SK-N-SH treated with all-trans-retinoic acid at 6 μM for 48 hours (cell line): Measurements from ENCODE around the gene LRBA.

ENCODE experiments used
- ATAC-seq: fragments of 200-7000 bp; cut with Tn5 transposase; 3 replicates; pipeline ENCODE4 v1.9.1; 2020; ENCODE audit warnings: mild to moderate bottlenecking, moderate library complexity
- ARNTL ChIP-seq: fragments of 450-650 bp; formaldehyde crosslinking; IDR thresholded peaks from 2 replicates; pipeline ENCODE4 v1.5.0; 2020; ENCODE audit warnings: low read depth, mild to moderate bottlenecking, moderate library complexity, borderline replicate concordance
- BACH2 ChIP-seq: fragments of 250-450 bp; sonication (Bioruptor Pico); IDR thresholded peaks from 2 replicates; pipeline ENCODE4 v1.9.0; 2021; ENCODE audit warnings: mild to moderate bottlenecking, borderline replicate concordance
- CSDC2 ChIP-seq: fragments of 250-450 bp; sonication (Bioruptor Pico); IDR thresholded peaks from 2 replicates; pipeline ENCODE4 v1.5.0; 2020; ENCODE audit warnings: mild to moderate bottlenecking, moderate library complexity
- ESRRG ChIP-seq: fragments of 250-450 bp; sonication (Bioruptor Pico); IDR thresholded peaks from 2 replicates; pipeline ENCODE4 v1.6.1; 2021; ENCODE audit warnings: mild to moderate bottlenecking
- GLIS3 ChIP-seq: fragments of 250-450 bp; sonication (Bioruptor Pico); IDR thresholded peaks from 2 replicates; pipeline ENCODE4 v1.5.0; 2020; ENCODE audit warnings: mild to moderate bottlenecking, moderate library complexity
- ISL1 ChIP-seq: fragments of 250-450 bp; sonication (Bioruptor Pico); IDR thresholded peaks from 2 replicates; pipeline ENCODE4 v2.1.2; 2022; ENCODE audit warnings: mild to moderate bottlenecking, moderate library complexity
- OSR1 ChIP-seq: fragments of 250-450 bp; sonication (Bioruptor Pico); IDR thresholded peaks from 2 replicates; pipeline ENCODE4 v1.8.0; 2022; ENCODE audit warnings: moderate library complexity, mild to moderate bottlenecking, inconsistent platforms
- PPARA ChIP-seq: fragments of 250-450 bp; sonication (Bioruptor Pico); IDR thresholded peaks from 2 replicates; pipeline ENCODE4 v1.5.0; 2020; ENCODE audit warnings: mild to moderate bottlenecking, borderline replicate concordance
- RARB ChIP-seq: fragments of 250-450 bp; sonication (Bioruptor Pico); IDR thresholded peaks from 2 replicates; pipeline ENCODE4 v1.8.0; 2021; ENCODE audit warnings: mild to moderate bottlenecking, moderate library complexity
- SNAI2 ChIP-seq: fragments of 250-450 bp; sonication (Bioruptor Pico); IDR thresholded peaks from 2 replicates; pipeline ENCODE4 v1.5.0; 2020; ENCODE audit warnings: mild to moderate bottlenecking, moderate library complexity
- TCF4 ChIP-seq: fragments of 250-450 bp; sonication (Bioruptor Pico); IDR thresholded peaks from 2 replicates; pipeline ENCODE4 v1.8.0; 2021; ENCODE audit warnings: mild to moderate bottlenecking, moderate library complexity, borderline replicate concordance
- TOX ChIP-seq: fragments of 250-450 bp; sonication (Bioruptor Pico); IDR thresholded peaks from 2 replicates; pipeline ENCODE4 v1.8.0; 2021; ENCODE audit warnings: mild to moderate bottlenecking, moderate library complexity, borderline replicate concordance
- ZC3H10 ChIP-seq: fragments of 250-450 bp; sonication (Bioruptor Pico); IDR thresholded peaks from 2 replicates; pipeline ENCODE4 v1.5.1; 2021; ENCODE audit warnings: mild to moderate bottlenecking, moderate library complexity
- ZFP3 ChIP-seq: fragments of 250-450 bp; sonication (Bioruptor Pico); IDR thresholded peaks from 2 replicates; pipeline ENCODE4 v1.5.0; 2020; ENCODE audit warnings: mild to moderate bottlenecking, moderate library complexity
- ZFP30 ChIP-seq: fragments of 450-650 bp; formaldehyde crosslinking; IDR thresholded peaks from 2 replicates; pipeline ENCODE4 v1.5.0; 2022; ENCODE audit warnings: mild to moderate bottlenecking, moderate library complexity
- TF ChIP-seq, protein P1 (sequence below): fragments of 250-450 bp; sonication (Bioruptor Pico); IDR thresholded peaks from 2 replicates; pipeline ENCODE4 v1.8.0; 2021; ENCODE audit warnings: low read depth, mild to moderate bottlenecking, moderate library complexity, borderline replicate concordance
- TF ChIP-seq, protein P2 (sequence below): fragments of 250-450 bp; sonication (Bioruptor Pico); IDR thresholded peaks from 2 replicates; pipeline ENCODE4 v1.5.1; 2020; ENCODE audit warnings: low read depth, mild to moderate bottlenecking, moderate library complexity
- TF ChIP-seq, protein P3 (sequence below): fragments of 250-450 bp; sonication (Bioruptor Pico); IDR thresholded peaks from 2 replicates; pipeline ENCODE4 v1.5.1; 2021; ENCODE audit warnings: mild to moderate bottlenecking, moderate library complexity
- TF ChIP-seq, protein P4 (sequence below): fragments of 250-450 bp; sonication (Bioruptor Pico); IDR thresholded peaks from 2 replicates; pipeline ENCODE4 v1.5.0; 2020; ENCODE audit warnings: mild to moderate bottlenecking, moderate library complexity

Gene LRBA

DNA sequence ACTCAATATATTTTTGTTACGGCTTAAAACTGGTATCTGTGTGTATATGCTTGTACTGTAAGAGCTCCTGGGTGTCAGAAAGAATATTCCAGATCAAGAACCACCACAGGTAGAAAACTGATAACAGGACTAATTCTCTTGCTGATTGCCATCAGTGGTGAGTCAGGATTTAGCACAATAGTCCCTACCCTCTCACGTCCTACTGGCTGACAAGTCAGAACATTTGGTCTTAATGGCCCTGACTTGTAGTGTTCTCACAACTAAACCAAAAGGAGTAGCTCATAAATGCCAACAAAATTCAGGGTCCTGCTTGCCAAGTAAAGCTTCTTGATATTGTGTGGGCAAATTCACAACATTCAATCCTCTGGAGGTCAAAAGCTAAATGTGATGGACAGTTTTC lies 538.3 kb downstream of the LRBA start:
- TF ChIP-seq BACH2 (no peak), ZFP30 (CRISPR knock-in tag) (no peak), ARNTL (CRISPR knock-in tag) (no peak), GLIS3 (CRISPR knock-in tag) (no peak), SNAI2 (CRISPR knock-in tag) (no peak), TCF4 (no peak), CSDC2 (CRISPR knock-in tag) (no peak), ZFP3 (CRISPR knock-in tag) (no peak)
- TF ChIP-seq, protein P1, sequence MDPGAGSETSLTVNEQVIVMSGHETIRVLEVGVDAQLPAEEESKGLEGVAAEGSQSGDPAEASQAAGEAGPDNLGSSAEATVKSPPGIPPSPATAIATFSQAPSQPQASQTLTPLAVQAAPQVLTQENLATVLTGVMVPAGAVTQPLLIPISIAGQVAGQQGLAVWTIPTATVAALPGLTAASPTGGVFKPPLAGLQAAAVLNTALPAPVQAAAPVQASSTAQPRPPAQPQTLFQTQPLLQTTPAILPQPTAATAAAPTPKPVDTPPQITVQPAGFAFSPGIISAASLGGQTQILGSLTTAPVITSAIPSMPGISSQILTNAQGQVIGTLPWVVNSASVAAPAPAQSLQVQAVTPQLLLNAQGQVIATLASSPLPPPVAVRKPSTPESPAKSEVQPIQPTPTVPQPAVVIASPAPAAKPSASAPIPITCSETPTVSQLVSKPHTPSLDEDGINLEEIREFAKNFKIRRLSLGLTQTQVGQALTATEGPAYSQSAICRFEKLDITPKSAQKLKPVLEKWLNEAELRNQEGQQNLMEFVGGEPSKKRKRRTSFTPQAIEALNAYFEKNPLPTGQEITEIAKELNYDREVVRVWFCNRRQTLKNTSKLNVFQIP (CRISPR knock-in tag) = no peak
- TF ChIP-seq, protein P2, sequence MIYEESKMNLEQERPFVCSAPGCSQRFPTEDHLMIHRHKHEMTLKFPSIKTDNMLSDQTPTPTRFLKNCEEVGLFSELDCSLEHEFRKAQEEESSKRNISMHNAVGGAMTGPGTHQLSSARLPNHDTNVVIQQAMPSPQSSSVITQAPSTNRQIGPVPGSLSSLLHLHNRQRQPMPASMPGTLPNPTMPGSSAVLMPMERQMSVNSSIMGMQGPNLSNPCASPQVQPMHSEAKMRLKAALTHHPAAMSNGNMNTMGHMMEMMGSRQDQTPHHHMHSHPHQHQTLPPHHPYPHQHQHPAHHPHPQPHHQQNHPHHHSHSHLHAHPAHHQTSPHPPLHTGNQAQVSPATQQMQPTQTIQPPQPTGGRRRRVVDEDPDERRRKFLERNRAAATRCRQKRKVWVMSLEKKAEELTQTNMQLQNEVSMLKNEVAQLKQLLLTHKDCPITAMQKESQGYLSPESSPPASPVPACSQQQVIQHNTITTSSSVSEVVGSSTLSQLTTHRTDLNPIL (CRISPR knock-in tag) = no peak
- TF ChIP-seq, protein P3, sequence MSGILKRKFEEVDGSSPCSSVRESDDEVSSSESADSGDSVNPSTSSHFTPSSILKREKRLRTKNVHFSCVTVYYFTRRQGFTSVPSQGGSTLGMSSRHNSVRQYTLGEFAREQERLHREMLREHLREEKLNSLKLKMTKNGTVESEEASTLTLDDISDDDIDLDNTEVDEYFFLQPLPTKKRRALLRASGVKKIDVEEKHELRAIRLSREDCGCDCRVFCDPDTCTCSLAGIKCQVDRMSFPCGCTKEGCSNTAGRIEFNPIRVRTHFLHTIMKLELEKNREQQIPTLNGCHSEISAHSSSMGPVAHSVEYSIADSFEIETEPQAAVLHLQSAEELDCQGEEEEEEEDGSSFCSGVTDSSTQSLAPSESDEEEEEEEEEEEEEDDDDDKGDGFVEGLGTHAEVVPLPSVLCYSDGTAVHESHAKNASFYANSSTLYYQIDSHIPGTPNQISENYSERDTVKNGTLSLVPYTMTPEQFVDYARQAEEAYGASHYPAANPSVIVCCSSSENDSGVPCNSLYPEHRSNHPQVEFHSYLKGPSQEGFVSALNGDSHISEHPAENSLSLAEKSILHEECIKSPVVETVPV (CRISPR knock-in tag) = no peak
- TF ChIP-seq, protein P4, sequence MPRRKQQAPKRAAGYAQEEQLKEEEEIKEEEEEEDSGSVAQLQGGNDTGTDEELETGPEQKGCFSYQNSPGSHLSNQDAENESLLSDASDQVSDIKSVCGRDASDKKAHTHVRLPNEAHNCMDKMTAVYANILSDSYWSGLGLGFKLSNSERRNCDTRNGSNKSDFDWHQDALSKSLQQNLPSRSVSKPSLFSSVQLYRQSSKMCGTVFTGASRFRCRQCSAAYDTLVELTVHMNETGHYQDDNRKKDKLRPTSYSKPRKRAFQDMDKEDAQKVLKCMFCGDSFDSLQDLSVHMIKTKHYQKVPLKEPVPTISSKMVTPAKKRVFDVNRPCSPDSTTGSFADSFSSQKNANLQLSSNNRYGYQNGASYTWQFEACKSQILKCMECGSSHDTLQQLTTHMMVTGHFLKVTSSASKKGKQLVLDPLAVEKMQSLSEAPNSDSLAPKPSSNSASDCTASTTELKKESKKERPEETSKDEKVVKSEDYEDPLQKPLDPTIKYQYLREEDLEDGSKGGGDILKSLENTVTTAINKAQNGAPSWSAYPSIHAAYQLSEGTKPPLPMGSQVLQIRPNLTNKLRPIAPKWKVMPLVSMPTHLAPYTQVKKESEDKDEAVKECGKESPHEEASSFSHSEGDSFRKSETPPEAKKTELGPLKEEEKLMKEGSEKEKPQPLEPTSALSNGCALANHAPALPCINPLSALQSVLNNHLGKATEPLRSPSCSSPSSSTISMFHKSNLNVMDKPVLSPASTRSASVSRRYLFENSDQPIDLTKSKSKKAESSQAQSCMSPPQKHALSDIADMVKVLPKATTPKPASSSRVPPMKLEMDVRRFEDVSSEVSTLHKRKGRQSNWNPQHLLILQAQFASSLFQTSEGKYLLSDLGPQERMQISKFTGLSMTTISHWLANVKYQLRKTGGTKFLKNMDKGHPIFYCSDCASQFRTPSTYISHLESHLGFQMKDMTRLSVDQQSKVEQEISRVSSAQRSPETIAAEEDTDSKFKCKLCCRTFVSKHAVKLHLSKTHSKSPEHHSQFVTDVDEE (CRISPR knock-in tag) = no peak
- ATAC-seq = no peak

DNA sequence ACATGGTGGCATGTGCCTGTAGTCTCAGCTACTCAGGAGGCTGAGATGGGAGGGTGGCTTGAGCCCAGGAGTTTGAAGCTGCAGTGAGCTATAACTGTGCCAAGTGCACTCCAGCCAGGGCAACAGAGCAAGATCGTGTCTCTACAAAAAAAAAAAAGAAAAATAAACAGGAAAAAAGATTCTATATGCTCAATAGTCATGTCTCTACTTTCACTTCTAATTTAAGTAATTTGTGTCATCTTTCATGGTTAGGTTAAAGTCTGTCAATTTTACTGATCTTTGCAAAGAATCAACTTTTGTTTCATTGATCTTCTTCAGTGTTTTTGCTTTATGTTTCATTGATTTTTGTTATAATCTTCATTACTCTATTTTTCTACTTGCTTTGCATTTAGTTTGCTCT lies 539.3 kb downstream of the LRBA start:
- ATAC-seq = no peak
- TF ChIP-seq ESRRG (CRISPR knock-in tag) (no peak), ZFP30 (CRISPR knock-in tag) (no peak), CSDC2 (CRISPR knock-in tag) (no peak), TCF4 (no peak), ISL1 (CRISPR knock-in tag) (no peak), SNAI2 (CRISPR knock-in tag) (no peak), TOX (CRISPR knock-in tag) (no peak), ARNTL (CRISPR knock-in tag) (no peak), PPARA (CRISPR knock-in tag) (no peak), OSR1 (CRISPR knock-in tag) (no peak), ZC3H10 (CRISPR knock-in tag) (no peak), RARB (CRISPR knock-in tag) (no peak), ZFP3 (CRISPR knock-in tag) (no peak)
- TF ChIP-seq, protein P1 (CRISPR knock-in tag) = no peak
- TF ChIP-seq, protein P4 (CRISPR knock-in tag) = no peak
- TF ChIP-seq, protein P3 (CRISPR knock-in tag) = no peak
